Measurements from ENCODE around the gene CYP4F8.
A peak's percentile ranks its signal among the peaks of the same experiment; 100 is the strongest.

- TF ChIP-seq POLR2A (IDR thresholded peaks at IDR 0.05; ENCODE audit: low read depth): no peak
- peak in 1 of 2 donors; percentile 46 for TF ChIP-seq POLR2AphosphoS5 (IDR thresholded peaks at IDR 0.05)
- no peak for TF ChIP-seq EP300 (IDR thresholded peaks at IDR 0.05)
- TF ChIP-seq CTCF (IDR thresholded peaks at IDR 0.05): no peak
These were observed 57.7 kb downstream of the CYP4F8 start, which contains the start of gene CYP4F12 for GRCh38 chr19:15672580-15673175.

All from esophagus muscularis mucosa (tissue), 4 donors.